ENCODE measurements around the gene KIRREL2. TPM values are rescaled to one million over a fixed set of nuclear protein-coding genes. Genes with fewer than 3 reads are reported as not detected.
A peak's percentile ranks its signal among the peaks of the same experiment; 100 is the strongest.

The KIRREL2 gene
- total RNA-seq, 2 experiments from 2014 or later: 1.4 to 2.2 TPM

- TF ChIP-seq EZH2phosphoT487 (IDR thresholded peaks at IDR 0.05; ENCODE audit: borderline replicate concordance, low read depth, low read length): no peak
- TF ChIP-seq, protein P1, sequence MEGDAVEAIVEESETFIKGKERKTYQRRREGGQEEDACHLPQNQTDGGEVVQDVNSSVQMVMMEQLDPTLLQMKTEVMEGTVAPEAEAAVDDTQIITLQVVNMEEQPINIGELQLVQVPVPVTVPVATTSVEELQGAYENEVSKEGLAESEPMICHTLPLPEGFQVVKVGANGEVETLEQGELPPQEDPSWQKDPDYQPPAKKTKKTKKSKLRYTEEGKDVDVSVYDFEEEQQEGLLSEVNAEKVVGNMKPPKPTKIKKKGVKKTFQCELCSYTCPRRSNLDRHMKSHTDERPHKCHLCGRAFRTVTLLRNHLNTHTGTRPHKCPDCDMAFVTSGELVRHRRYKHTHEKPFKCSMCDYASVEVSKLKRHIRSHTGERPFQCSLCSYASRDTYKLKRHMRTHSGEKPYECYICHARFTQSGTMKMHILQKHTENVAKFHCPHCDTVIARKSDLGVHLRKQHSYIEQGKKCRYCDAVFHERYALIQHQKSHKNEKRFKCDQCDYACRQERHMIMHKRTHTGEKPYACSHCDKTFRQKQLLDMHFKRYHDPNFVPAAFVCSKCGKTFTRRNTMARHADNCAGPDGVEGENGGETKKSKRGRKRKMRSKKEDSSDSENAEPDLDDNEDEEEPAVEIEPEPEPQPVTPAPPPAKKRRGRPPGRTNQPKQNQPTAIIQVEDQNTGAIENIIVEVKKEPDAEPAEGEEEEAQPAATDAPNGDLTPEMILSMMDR (conservative IDR thresholded peaks at IDR 0.05; ENCODE audit: low read length): no peak
- intact Hi-C loops (cut with micrococcal nuclease; ENCODE audit: unreplicated experiment): no loop called here
- DNase-seq (ENCODE audit: low spot score): no peak
- Histone ChIP-seq H2AFZ (ENCODE audit: low read length) (no peak overlapping the region), H3K36me3 (ENCODE audit: insufficient read depth, low read length) (no peaks in the 10 kb centered on the region), H3K27ac (ENCODE audit: low read depth, low read length, poor library complexity, severe bottlenecking) (no peak overlapping the region), H3K4me3 (ENCODE audit: low read depth, low read length, poor library complexity, severe bottlenecking) (no peak overlapping the region), H4K20me1 (ENCODE audit: insufficient read depth, low read length) (no peaks in the 10 kb centered on the region; the same call in 1 of the 2 replicates), H3K4me2 (ENCODE audit: low read length) (no peak overlapping the region), H3K9me2 (ENCODE audit: insufficient read depth, low read length) (no peaks in the 10 kb centered on the region), H3K9me3 (ENCODE audit: low read length) (no peaks in the 10 kb centered on the region), H3K79me2 (ENCODE audit: insufficient read depth, low read depth, low read length) (no peaks in the 10 kb centered on the region), H3K4me1 (ENCODE audit: insufficient read depth, low read length, poor library complexity, severe bottlenecking) (peaks cover 8% of the 10 kb centered on the region)
- ChIA-PET CTCF (ENCODE audit: unreplicated experiment) (no interaction called here), POLR2A (no interaction called here)
- no TSS peak for BruUV-seq (replicated peaks)
Observed at GRCh38 chr19:35874392-35874930, 17.8 kb downstream of the KIRREL2 start.

DNA sequence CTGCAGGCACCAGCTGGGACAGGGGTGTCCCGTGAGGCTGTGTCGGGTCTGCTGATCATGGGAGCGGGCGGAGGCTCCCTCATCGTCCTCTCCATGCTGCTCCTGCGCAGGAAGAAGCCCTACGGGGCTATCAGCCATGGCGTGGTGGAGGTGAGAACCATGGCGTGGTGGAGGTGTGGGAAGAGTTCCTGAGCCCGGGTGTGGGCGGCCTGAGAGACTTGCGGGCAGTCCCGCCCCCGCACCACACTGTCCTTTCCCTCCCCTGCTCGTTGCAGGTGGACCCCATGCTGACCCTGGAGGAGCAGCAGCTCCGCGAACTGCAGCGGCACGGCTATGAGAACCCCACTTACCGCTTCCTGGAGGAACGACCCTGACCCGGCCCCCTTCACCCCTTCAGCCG, 22.4 kb downstream of the KIRREL2 start:
- H3K9me2 ChIP-seq (ENCODE audit: insufficient read depth, low read length): no peaks in the 10 kb centered on the region
- H3K27ac ChIP-seq (ENCODE audit: low read depth, low read length, poor library complexity, severe bottlenecking): no peak overlapping the region
- no peaks in the 10 kb centered on the region; the same call in 1 of the 2 replicates for H4K20me1 ChIP-seq (ENCODE audit: insufficient read depth, low read length)
- H3K4me3 ChIP-seq (ENCODE audit: low read depth, low read length, poor library complexity, severe bottlenecking): no peak overlapping the region
- TF ChIP-seq EZH2phosphoT487 (IDR thresholded peaks at IDR 0.05; ENCODE audit: borderline replicate concordance, low read depth, low read length): no peak
- TF ChIP-seq, protein P1 (conservative IDR thresholded peaks at IDR 0.05; ENCODE audit: low read length): no peak
- no peaks in the 10 kb centered on the region for H3K36me3 ChIP-seq (ENCODE audit: insufficient read depth, low read length)
- DNase-seq (ENCODE audit: low spot score): no peak
- BruUV-seq (replicated peaks): no TSS peak
- H2AFZ ChIP-seq (ENCODE audit: low read length): no peak overlapping the region
- H3K4me1 ChIP-seq (ENCODE audit: insufficient read depth, low read length, poor library complexity, severe bottlenecking): peaks cover 6% of the 10 kb centered on the region
- ChIA-PET CTCF (ENCODE audit: unreplicated experiment) (interaction anchor here (1.5 kb wide), 1 partner anchor 59 kb away, joined by 8 read pairs; no protein-coding TSS in a partner anchor), POLR2A (no interaction called here)
- no peaks in the 10 kb centered on the region for H3K79me2 ChIP-seq (ENCODE audit: insufficient read depth, low read depth, low read length)
- intact Hi-C loops (cut with micrococcal nuclease; ENCODE audit: unreplicated experiment): no loop called here
- no peak overlapping the region for H3K4me2 ChIP-seq (ENCODE audit: low read length)
- no peaks in the 10 kb centered on the region for H3K9me3 ChIP-seq (ENCODE audit: low read length)

DNA sequence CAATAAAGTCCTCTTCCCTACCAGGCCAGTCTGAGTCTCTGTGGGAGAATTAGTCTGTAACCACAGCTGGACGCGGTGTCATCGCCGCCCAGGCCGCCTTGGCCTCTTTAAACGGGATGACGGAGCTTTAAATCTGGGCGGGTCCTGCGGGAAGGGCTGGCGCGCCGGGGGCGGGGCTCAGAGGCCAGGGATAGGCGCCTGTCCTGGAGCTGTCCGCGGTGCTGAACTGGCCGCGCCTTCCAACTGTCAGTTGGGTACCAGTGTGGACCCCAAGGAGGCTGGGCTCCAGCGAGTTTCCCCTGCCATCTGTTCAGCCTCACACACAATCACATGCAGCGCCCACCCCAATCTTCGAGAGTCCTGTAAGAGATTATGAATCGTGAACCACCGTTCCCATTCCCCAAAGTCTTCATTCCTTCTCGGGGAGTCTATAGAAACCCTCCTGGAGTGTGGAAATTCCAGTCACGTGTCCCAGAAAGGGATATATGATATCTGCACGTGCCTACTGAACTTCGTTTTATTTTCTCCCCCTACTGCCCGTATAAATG, 23.1 kb downstream of the KIRREL2 start:
- TF ChIP-seq, protein P1 (conservative IDR thresholded peaks at IDR 0.05; ENCODE audit: low read length): no peak
- no peak for TF ChIP-seq EZH2phosphoT487 (IDR thresholded peaks at IDR 0.05; ENCODE audit: borderline replicate concordance, low read depth, low read length)
- POLR2A ChIA-PET: no interaction called here
- intact Hi-C loops (cut with micrococcal nuclease; ENCODE audit: unreplicated experiment): no loop called here
- Histone ChIP-seq H3K27ac (ENCODE audit: low read depth, low read length, poor library complexity, severe bottlenecking) (no peak overlapping the region), H3K4me1 (ENCODE audit: insufficient read depth, low read length, poor library complexity, severe bottlenecking) (peaks cover 6% of the 10 kb centered on the region), H3K79me2 (ENCODE audit: insufficient read depth, low read depth, low read length) (no peaks in the 10 kb centered on the region), H3K9me2 (ENCODE audit: insufficient read depth, low read length) (no peaks in the 10 kb centered on the region), H3K4me3 (ENCODE audit: low read depth, low read length, poor library complexity, severe bottlenecking) (no peak overlapping the region), H2AFZ (ENCODE audit: low read length) (no peak overlapping the region), H3K9me3 (ENCODE audit: low read length) (no peaks in the 10 kb centered on the region), H3K4me2 (ENCODE audit: low read length) (no peak overlapping the region), H4K20me1 (ENCODE audit: insufficient read depth, low read length) (no peaks in the 10 kb centered on the region; the same call in 1 of the 2 replicates), H3K36me3 (ENCODE audit: insufficient read depth, low read length) (no peaks in the 10 kb centered on the region)
- CTCF ChIA-PET (ENCODE audit: unreplicated experiment): interaction anchor here (1.5 kb wide), 1 partner anchor 60 kb away, joined by 8 read pairs; no protein-coding TSS in a partner anchor
- no TSS peak for BruUV-seq (replicated peaks)
- peak; percentile 64 for DNase-seq (ENCODE audit: low spot score)

All from OCI-LY7 (cell line).